CD4-positive, CD25-positive, alpha-beta regulatory T cell (primary cell): ENCODE measurements around the gene EDC3. TPM values are rescaled to one million over a fixed set of nuclear protein-coding genes. Genes with fewer than 3 reads are reported as not detected.

ENCODE experiments used
- ATAC-seq, 2 donors: fragments of 150-1000 bp; cut with Tn5 transposase; one replicate each; pipeline ENCODE4 v1.10.0; 2021; ENCODE audit warnings: low read depth in 2 of 2, moderate number of reproducible peaks in 2 of 2, moderate library complexity in 1 of 2
- DNase-seq, 3 donors: peaks; one replicate each; pipeline versions ENCODE4 v3.0.0 to v3.0.0-alpha.2; 2012 to 2022; ENCODE audit warnings: mixed read lengths in 1 of 3
- H3K27ac ChIP-seq: one replicate; pipeline ENCODE4 v1.7.0; 2013; ENCODE audit warnings: mild to moderate bottlenecking, low read length; ENCODE audit not compliant: insufficient read depth, poor library complexity, severe bottlenecking
- H3K27me3 ChIP-seq: one replicate; pipeline ENCODE4 v1.7.0; 2013; ENCODE audit warnings: low read length; ENCODE audit not compliant: control insufficient read depth, insufficient read depth
- H3K36me3 ChIP-seq: one replicate; pipeline ENCODE4 v1.7.0; 2013; ENCODE audit warnings: mild to moderate bottlenecking, low read length, moderate library complexity; ENCODE audit not compliant: control insufficient read depth, insufficient read depth
- H3K4me1 ChIP-seq: 2 replicates; pipeline ENCODE4 v1.7.0; 2013; ENCODE audit warnings: mild to moderate bottlenecking, low read length; ENCODE audit not compliant: insufficient read depth, control insufficient read depth, poor library complexity, severe bottlenecking
- H3K4me3 ChIP-seq: one replicate; pipeline ENCODE4 v1.7.0; 2013; ENCODE audit warnings: low read depth, mild to moderate bottlenecking, low read length, moderate library complexity
- H3K9me3 ChIP-seq, 2 experiments: 1 replicate in 1 of 2; 2 replicates in 1 of 2; pipeline ENCODE4 v1.7.0; 2013; ENCODE audit warnings: low read length in 2 of 2, mild to moderate bottlenecking in 1 of 2, moderate library complexity in 1 of 2; ENCODE audit not compliant: control insufficient read depth in 2 of 2
- H3K27ac Mint-ChIP-seq, 3 donors: one replicate each; pipeline ENCODE4 v1.8.0; 2020 to 2022; ENCODE audit warnings: mild to moderate bottlenecking in 3 of 3, mixed read lengths in 3 of 3, moderate library complexity in 2 of 3
- H3K27me3 Mint-ChIP-seq: one replicate; pipeline ENCODE4 v1.8.0; 2022; ENCODE audit warnings: mild to moderate bottlenecking, mixed read lengths
- H3K36me3 Mint-ChIP-seq: one replicate; pipeline ENCODE4 v1.8.0; 2020; ENCODE audit warnings: mixed read lengths
- H3K4me1 Mint-ChIP-seq, 4 donors: one replicate each; pipeline ENCODE4 v1.8.0; 2020 to 2022; ENCODE audit warnings: mixed read lengths in 4 of 4, mild to moderate bottlenecking in 1 of 4
- H3K4me3 Mint-ChIP-seq, 4 donors: one replicate each; pipeline ENCODE4 v1.8.0; 2020 to 2022; ENCODE audit warnings: mild to moderate bottlenecking in 4 of 4, mixed read lengths in 4 of 4, moderate library complexity in 3 of 4
- H3K9me3 Mint-ChIP-seq, 7 donors: one replicate each; pipeline ENCODE4 v1.8.0; 2020 to 2022; ENCODE audit warnings: mixed read lengths in 7 of 7, mild to moderate bottlenecking in 3 of 7, moderate library complexity in 2 of 7
- polyA plus RNA-seq, 4 donors: library from polyadenylated mRNA; unstranded; fragments of 300-500 nt; fragmentation: Illumina TruSeq; gene quantifications; one replicate each; pipeline ENCODE4 v1.2.3, GENCODE V29; 2021
- total RNA-seq: library from RNA; stranded (reverse); gene quantifications from one replicate; pipeline ENCODE4 v1.2.3, GENCODE V29; 2022

Gene EDC3
- total and polyA plus RNA-seq, 5 donors from 2014 or later, result 22.2 to 30.2 (median 25.9) TPM

- H3K27ac Mint-ChIP-seq, result no peak overlapping the region
- no peaks in the 10 kb centered on the region for H3K27me3 Mint-ChIP-seq
- H3K4me3 ChIP-seq, result no peak overlapping the region
- peaks cover 0 to 18% (median 11%) of the 10 kb centered on the region in 4 donors for H3K4me1 Mint-ChIP-seq
- H3K36me3 Mint-ChIP-seq, result peaks cover 30% of the 10 kb centered on the region
- peaks cover 17% of the 10 kb centered on the region for H3K4me1 ChIP-seq
- no peaks in the 10 kb centered on the region for H3K9me3 ChIP-seq
- peak overlapping the region in 1 of 4 donors; percentile 47 for H3K4me3 Mint-ChIP-seq
- no peaks in the 10 kb centered on the region for H3K27me3 ChIP-seq
- peaks cover 51% of the 10 kb centered on the region for H3K36me3 ChIP-seq
- no peak for ATAC-seq
- DNase-seq, result no peak
- H3K9me3 Mint-ChIP-seq, result peaks cover 0 to 3% (median 0%) of the 10 kb centered on the region in 7 donors
- no peak overlapping the region for H3K27ac ChIP-seq
Measured at GRCh38 chr15:74594455-74594854, 101.4 kb downstream of the EDC3 start.

- peaks cover 58% of the 10 kb centered on the region for H3K36me3 ChIP-seq
- peaks cover 26% of the 10 kb centered on the region for H3K36me3 Mint-ChIP-seq
Measured at GRCh38 chr15:74593122-74593521, 102.7 kb downstream of the EDC3 start.

GRCh38 chr15:74592222-74592621 is 103.6 kb downstream of the EDC3 start:
- H3K27me3 ChIP-seq, result no peaks in the 10 kb centered on the region
- peaks cover 64% of the 10 kb centered on the region for H3K36me3 ChIP-seq
- Mint-ChIP-seq H3K27ac (no peak overlapping the region), H3K27me3 (no peaks in the 10 kb centered on the region), H3K36me3 (peaks cover 22% of the 10 kb centered on the region), H3K4me3 (no peak overlapping the region), H3K9me3 (peaks cover 0 to 3% (median 0%) of the 10 kb centered on the region in 7 donors), H3K4me1 (no peaks in the 10 kb centered on the region)
- no peak for DNase-seq
- H3K27ac ChIP-seq, result no peak overlapping the region
- no peaks in the 10 kb centered on the region for H3K4me1 ChIP-seq
- H3K4me3 ChIP-seq, result no peak overlapping the region
- no peaks in the 10 kb centered on the region for H3K9me3 ChIP-seq
- no peak for ATAC-seq

More at GRCh38 chr15:74593122-74593521, 102.7 kb downstream of the EDC3 start:
- Mint-ChIP-seq H3K4me3 (no peak overlapping the region), H3K9me3 (peaks cover 0 to 3% (median 0%) of the 10 kb centered on the region in 7 donors), H3K27me3 (no peaks in the 10 kb centered on the region), H3K27ac (no peak overlapping the region), H3K4me1 (peaks cover 0 to 5% (median 4%) of the 10 kb centered on the region in 4 donors)
- DNase-seq (no peak), ATAC-seq (no peak)
- Histone ChIP-seq H3K9me3 (no peaks in the 10 kb centered on the region), H3K4me1 (peaks cover 3% of the 10 kb centered on the region), H3K4me3 (no peak overlapping the region), H3K27me3 (no peaks in the 10 kb centered on the region), H3K27ac (no peak overlapping the region)

- Mint-ChIP-seq H3K4me3 (no peak overlapping the region), H3K4me1 (no peaks in the 10 kb centered on the region), H3K27me3 (no peaks in the 10 kb centered on the region), H3K36me3 (peaks cover 32% of the 10 kb centered on the region), H3K9me3 (no peaks in the 10 kb centered on the region), H3K27ac (no peak overlapping the region)
- Histone ChIP-seq H3K4me3 (no peak overlapping the region), H3K27ac (no peak overlapping the region), H3K4me1 (no peaks in the 10 kb centered on the region), H3K36me3 (peaks cover 83% of the 10 kb centered on the region), H3K27me3 (no peaks in the 10 kb centered on the region), H3K9me3 (no peaks in the 10 kb centered on the region)
- DNase-seq, result no peak
- no peak for ATAC-seq
Measured at GRCh38 chr15:74589826-74590225, 106.0 kb downstream of the EDC3 start.

GRCh38 chr15:74585857-74586256 is 110.0 kb downstream of the EDC3 start:
- peaks cover 29% of the 10 kb centered on the region for H3K36me3 Mint-ChIP-seq
- H3K9me3 Mint-ChIP-seq, result no peaks in the 10 kb centered on the region
- H3K27me3 Mint-ChIP-seq, result no peaks in the 10 kb centered on the region
- no peak for DNase-seq
- H3K27ac ChIP-seq, result no peak overlapping the region
- no peaks in the 10 kb centered on the region for H3K4me1 ChIP-seq
- H3K4me3 ChIP-seq, result no peak overlapping the region
- no peaks in the 10 kb centered on the region for H3K27me3 ChIP-seq
- H3K4me1 Mint-ChIP-seq, result peaks cover 0 to 2% (median under 1%) of the 10 kb centered on the region in 4 donors
- peaks cover 84% of the 10 kb centered on the region for H3K36me3 ChIP-seq
- no peak for ATAC-seq
- H3K9me3 ChIP-seq, result no peaks in the 10 kb centered on the region
- no peak overlapping the region for H3K27ac Mint-ChIP-seq
- H3K4me3 Mint-ChIP-seq, result no peak overlapping the region

GRCh38 chr15:74585191-74585590 is 110.6 kb downstream of the EDC3 start:
- Histone ChIP-seq H3K27ac (no peak overlapping the region), H3K27me3 (no peaks in the 10 kb centered on the region), H3K4me1 (no peaks in the 10 kb centered on the region), H3K9me3 (no peaks in the 10 kb centered on the region), H3K4me3 (no peak overlapping the region), H3K36me3 (peaks cover 85% of the 10 kb centered on the region)
- Mint-ChIP-seq H3K9me3 (no peaks in the 10 kb centered on the region), H3K4me1 (peaks cover 0 to 2% (median under 1%) of the 10 kb centered on the region in 4 donors), H3K4me3 (no peak overlapping the region), H3K36me3 (peaks cover 23% of the 10 kb centered on the region), H3K27ac (no peak overlapping the region), H3K27me3 (no peaks in the 10 kb centered on the region)
- DNase-seq (no peak), ATAC-seq (no peak)

GRCh38 chr15:74584779-74585178 is 111.0 kb downstream of the EDC3 start:
- DNase-seq (no peak), ATAC-seq (no peak)
- no peak overlapping the region for H3K4me3 ChIP-seq
- no peaks in the 10 kb centered on the region for H3K4me1 ChIP-seq
- no peak overlapping the region for H3K27ac ChIP-seq
- Mint-ChIP-seq H3K4me1 (peaks cover 0 to 2% (median under 1%) of the 10 kb centered on the region in 4 donors), H3K9me3 (no peaks in the 10 kb centered on the region), H3K27me3 (no peaks in the 10 kb centered on the region), H3K4me3 (no peak overlapping the region), H3K27ac (no peak overlapping the region), H3K36me3 (peaks cover 22% of the 10 kb centered on the region)
- H3K9me3 ChIP-seq, result no peaks in the 10 kb centered on the region
- peaks cover 83% of the 10 kb centered on the region for H3K36me3 ChIP-seq
- H3K27me3 ChIP-seq, result no peaks in the 10 kb centered on the region

- Mint-ChIP-seq H3K36me3 (peaks cover 22% of the 10 kb centered on the region), H3K4me3 (no peak overlapping the region), H3K9me3 (no peaks in the 10 kb centered on the region), H3K27me3 (no peaks in the 10 kb centered on the region), H3K4me1 (peaks cover 0 to 2% (median under 1%) of the 10 kb centered on the region in 4 donors), H3K27ac (peak overlapping the region in 2 of 3 donors; percentile 42 to 43)
- no peak overlapping the region for H3K27ac ChIP-seq
- no peaks in the 10 kb centered on the region for H3K4me1 ChIP-seq
- no peak overlapping the region for H3K4me3 ChIP-seq
- DNase-seq (no peak), ATAC-seq (no peak)
- H3K27me3 ChIP-seq, result no peaks in the 10 kb centered on the region
- peaks cover 83% of the 10 kb centered on the region for H3K36me3 ChIP-seq
- no peaks in the 10 kb centered on the region for H3K9me3 ChIP-seq
Measured at GRCh38 chr15:74584204-74584603, 111.6 kb downstream of the EDC3 start.
